Measurements from ENCODE around the gene SH3BGRL3.
"Not testable (repeated sequence)": the region's sequence is repeated elsewhere in the genome, so short reads cannot be mapped to it uniquely, and the experiment has no call there.

The SH3BGRL3 gene

GRCh38 chr1:26279456-26280332 lies at the start of gene SH3BGRL3:
SH3BGRL3 (plus strand) TSS chr1:26280086; CDS start chr1:26280156, 70 bp downstream.
- peak; percentile 69 to 81 (median 79) for DNase-seq

GRCh38 chr1:26230682-26231081 lies 49.2 kb upstream of the SH3BGRL3 start:
- not testable (repeated sequence) for DNase-seq

- DNase-seq = peak; percentile 96 to 99 (median 98)
Measured at GRCh38 chr1:26233903-26234643, 45.8 kb upstream of the SH3BGRL3 start, which contains the start of gene CEP85. CEP85 (plus strand) TSS chr1:26234200; CDS start chr1:26239784, 5,584 bp downstream.

GRCh38 chr1:26234644-26235370 lies 45.1 kb upstream of the SH3BGRL3 start:
- peak in 1 of 3 experiments; percentile 54 for DNase-seq

GRCh38 chr1:26237230-26237966 lies 42.5 kb upstream of the SH3BGRL3 start:
- no peak for DNase-seq

GRCh38 chr1:26239936-26240335 lies 40.0 kb upstream of the SH3BGRL3 start:
- DNase-seq = no peak

- DNase-seq = no peak
Measured at GRCh38 chr1:26252718-26253117, 27.2 kb upstream of the SH3BGRL3 start.

- DNase-seq = no peak
Measured at GRCh38 chr1:26254404-26254803, 25.5 kb upstream of the SH3BGRL3 start.

GRCh38 chr1:26257222-26257621 lies 22.7 kb upstream of the SH3BGRL3 start:
- no peak for DNase-seq

- no peak for DNase-seq
Measured at GRCh38 chr1:26259005-26259404, 20.9 kb upstream of the SH3BGRL3 start.

- DNase-seq = no peak
Measured at GRCh38 chr1:26259578-26259977, 20.3 kb upstream of the SH3BGRL3 start.

GRCh38 chr1:26263212-26263611 lies 16.7 kb upstream of the SH3BGRL3 start:
- no peak for DNase-seq

- no peak for DNase-seq
Measured at GRCh38 chr1:26265405-26265804, 14.5 kb upstream of the SH3BGRL3 start.

- DNase-seq = no peak
Measured at GRCh38 chr1:26268290-26269197, 11.3 kb upstream of the SH3BGRL3 start.

GRCh38 chr1:26269198-26269550 lies 10.7 kb upstream of the SH3BGRL3 start:
- DNase-seq = no peak

GRCh38 chr1:26274801-26275425 lies 5.0 kb upstream of the SH3BGRL3 start:
- DNase-seq = no peak

- DNase-seq = peak; percentile 38 to 69 (median 58)
Measured at GRCh38 chr1:26275580-26276431, 4.1 kb upstream of the SH3BGRL3 start.

- no peak for DNase-seq
Measured at GRCh38 chr1:26276432-26276838, 3.5 kb upstream of the SH3BGRL3 start.

GRCh38 chr1:26277261-26277661 lies 2.6 kb upstream of the SH3BGRL3 start:
- DNase-seq = no peak

- DNase-seq = no peak
Measured at GRCh38 chr1:26277719-26278118, 2.2 kb upstream of the SH3BGRL3 start.
